GM18517 (cell line): ENCODE measurements around the gene SRPRA.
"Not testable (repeated sequence)": the region's sequence is repeated elsewhere in the genome, so short reads cannot be mapped to it uniquely, and the experiment has no call there.

Experiments used
- ATAC-seq: cut with Tn5 transposase; IDR thresholded peaks from one replicate; pipeline ENCODE4 v1.9.1; 2021; ENCODE audit warnings: mild to moderate bottlenecking, moderate library complexity; ENCODE audit not compliant: unreplicated experiment

Gene SRPRA, protein sequence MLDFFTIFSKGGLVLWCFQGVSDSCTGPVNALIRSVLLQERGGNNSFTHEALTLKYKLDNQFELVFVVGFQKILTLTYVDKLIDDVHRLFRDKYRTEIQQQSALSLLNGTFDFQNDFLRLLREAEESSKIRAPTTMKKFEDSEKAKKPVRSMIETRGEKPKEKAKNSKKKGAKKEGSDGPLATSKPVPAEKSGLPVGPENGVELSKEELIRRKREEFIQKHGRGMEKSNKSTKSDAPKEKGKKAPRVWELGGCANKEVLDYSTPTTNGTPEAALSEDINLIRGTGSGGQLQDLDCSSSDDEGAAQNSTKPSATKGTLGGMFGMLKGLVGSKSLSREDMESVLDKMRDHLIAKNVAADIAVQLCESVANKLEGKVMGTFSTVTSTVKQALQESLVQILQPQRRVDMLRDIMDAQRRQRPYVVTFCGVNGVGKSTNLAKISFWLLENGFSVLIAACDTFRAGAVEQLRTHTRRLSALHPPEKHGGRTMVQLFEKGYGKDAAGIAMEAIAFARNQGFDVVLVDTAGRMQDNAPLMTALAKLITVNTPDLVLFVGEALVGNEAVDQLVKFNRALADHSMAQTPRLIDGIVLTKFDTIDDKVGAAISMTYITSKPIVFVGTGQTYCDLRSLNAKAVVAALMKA

DNA sequence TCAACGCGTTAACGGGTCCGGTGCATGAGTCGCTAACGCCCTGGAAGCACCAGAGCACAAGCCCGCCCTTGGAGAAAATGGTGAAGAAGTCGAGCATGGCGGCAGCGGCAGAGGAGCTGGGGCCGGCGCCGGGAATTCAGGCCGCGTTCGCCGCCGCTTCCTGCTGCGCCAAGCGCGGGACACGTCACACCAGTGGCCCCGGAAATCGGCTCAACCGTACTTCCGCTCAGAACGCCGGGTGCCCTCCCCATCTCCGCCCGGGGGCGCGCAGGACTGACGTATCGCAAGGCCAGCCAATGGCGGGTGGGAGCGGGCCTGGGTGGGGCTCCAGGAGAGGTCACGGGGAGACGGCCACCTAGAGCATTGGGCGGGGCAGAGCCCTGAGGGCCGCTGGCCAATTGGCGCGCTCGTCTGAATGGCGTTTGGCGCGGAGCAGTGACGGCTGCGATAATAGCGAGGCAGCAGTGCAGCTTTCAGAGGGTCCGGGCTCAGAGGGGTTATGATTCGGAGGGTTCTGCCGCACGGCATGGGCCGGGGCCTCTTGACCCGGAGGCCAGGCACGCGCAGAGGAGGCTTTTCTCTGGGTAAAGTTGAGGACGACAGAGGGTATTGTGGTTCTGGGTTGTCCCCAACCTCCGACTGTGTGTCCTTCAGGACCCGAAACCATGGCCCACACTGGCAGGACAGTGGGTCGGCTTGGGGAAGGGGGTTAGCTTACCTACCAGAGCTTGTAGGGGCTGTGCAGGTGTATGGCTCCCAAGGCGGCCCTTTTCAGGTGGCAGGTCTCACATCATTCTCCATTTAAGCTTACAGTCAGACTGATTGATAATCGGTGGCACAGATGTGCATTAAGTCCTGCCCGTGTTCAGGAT lies at the start of gene SRPRA, which contains the start of gene FOXRED1:
Gene SRPRA (minus strand): TSS at position 188 of the 872 bp plus-strand sequence. CDS start 91 bp downstream, at position 97.
Gene FOXRED1 (plus strand): TSS at position 447 of the 872 bp plus-strand sequence. CDS start 53 bp downstream, at position 500.
- ATAC-seq: peak; percentile 95

DNA sequence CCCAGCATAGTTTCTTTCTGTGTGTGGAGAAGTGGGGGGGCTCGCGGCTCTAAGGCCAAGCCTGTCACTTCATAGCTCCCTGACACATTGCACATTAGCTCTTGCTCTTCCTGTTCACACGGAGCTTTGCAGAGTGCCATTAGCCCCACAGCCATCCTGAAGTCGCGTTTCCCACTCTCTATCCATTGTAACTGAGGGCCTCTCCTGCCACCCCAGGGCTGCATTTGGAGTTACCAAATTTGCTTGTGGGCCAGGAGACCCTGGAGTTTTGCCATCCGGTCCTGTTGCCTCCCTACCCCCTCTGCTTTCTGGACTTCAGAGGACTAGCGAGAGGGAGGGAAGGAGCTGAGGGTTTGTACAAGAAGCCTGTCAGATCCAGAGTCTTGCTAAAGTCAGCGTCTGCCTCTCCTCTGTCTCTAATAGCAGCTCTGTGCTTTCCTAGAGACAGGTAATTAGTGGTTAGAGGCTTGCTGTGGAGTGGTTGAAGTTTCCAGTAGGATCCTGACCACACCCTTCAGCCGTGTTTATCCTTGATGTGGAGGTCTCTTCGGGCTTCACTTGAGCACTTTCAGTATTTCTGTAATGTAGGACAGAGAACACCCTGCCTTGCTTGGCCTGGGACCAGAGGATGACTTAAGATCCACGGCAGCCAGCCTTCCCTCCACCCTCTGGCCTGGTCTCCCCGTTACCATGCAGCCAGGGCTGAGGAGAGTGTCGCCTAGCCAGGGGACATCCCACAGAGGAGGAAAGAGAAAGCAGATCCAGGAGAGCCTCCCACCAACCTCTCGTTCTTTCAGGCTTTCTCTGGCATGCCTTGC lies 49.3 kb upstream of the SRPRA start:
- ATAC-seq: no peak

DNA sequence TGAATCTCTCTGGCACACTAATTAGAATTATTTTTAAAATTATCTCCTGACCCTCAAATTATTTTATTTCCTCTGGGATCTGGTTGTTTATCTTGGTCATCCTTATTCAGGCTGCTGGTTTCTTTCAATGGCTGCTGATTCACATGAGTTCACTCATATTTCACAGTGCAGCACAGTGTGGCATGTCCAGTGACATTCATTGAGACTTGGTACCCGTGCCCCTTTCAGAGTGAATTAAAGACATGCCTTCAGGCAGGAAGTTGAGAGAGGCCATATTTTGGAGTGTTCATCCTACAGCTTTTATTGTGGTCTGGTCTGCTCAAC lies 48.7 kb upstream of the SRPRA start:
- ATAC-seq: no peak

DNA sequence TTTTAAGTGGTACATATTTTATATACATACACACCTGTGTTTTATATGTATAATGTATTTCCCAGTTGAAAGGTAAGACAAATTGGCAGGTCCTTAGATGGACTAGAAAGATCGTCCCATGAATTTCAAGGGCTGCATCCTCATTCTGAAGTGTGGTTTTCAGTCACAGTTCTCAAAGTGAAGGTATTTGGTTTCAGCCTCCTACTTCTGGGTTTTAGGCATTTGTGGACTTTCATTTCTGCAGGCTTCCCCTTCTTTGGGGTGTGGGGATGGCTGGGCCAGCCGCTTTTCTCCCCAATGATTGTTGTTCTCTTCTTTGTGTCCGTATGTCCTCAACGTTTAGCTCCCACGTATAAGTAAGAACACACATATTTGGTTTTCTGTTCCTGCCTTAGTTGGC lies 45.1 kb upstream of the SRPRA start:
- no peak for ATAC-seq

DNA sequence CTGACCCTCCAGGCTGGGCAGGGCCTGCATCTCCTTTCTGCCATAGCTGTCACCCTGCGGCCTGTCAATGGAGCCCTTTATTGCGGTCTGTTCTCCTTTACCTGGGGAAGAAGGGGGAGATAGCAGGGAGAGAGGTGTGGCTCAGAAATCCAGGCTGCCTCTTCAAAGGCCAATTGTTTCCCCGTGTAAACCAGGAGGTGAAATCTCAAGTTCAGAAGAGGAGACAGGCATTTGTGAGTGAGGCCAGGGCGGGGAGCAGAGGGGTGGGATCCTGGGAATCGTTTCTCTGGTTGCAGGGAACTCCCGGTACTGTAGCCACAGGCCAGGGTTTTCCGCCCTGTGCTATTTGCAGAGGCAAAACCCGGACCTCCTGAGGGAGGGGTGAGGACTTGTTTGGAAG lies 44.3 kb upstream of the SRPRA start:
- ATAC-seq: no peak

DNA sequence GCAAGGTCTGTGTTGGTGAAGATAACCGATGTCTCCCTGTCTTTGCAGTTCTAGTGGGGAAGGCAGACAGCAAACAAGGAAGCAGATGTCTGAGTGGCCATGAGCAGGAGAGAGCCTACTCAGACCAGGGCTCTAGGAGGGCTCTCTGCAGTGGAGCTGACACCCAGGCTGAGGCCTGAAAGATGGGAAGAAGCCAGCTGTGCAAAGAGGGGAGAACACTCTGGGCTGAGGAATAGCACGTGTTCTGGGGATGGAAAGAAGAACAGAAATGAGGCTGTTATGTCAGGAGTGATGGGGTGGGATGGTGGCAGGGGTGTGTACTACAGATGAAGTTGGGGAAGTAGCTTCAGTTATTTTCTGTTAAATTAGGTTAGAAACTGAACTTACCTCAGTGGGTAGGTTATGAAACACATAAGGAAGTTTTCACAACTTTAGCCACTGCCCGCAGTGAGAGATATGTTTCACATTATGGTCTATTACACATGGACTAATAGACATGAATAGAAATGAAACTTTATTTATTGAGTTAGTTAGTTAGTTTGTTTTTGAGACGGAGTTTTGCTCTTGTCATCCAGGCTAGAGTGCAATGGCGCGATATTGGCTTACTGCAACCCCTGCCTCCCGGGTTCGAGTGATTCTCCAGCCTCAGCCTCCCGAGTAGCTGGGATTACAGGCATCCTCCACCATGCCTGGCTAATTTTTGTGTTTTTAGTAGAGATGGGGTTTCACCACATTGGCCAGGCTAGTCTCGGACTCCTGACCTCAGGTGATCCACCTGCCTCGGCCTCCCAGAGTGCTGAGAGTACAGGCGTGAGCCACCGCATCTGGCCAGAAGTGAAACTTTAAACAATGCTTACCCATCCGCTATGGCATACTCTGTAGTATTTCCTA lies 43.0 kb upstream of the SRPRA start:
- peak; percentile 74 for ATAC-seq

DNA sequence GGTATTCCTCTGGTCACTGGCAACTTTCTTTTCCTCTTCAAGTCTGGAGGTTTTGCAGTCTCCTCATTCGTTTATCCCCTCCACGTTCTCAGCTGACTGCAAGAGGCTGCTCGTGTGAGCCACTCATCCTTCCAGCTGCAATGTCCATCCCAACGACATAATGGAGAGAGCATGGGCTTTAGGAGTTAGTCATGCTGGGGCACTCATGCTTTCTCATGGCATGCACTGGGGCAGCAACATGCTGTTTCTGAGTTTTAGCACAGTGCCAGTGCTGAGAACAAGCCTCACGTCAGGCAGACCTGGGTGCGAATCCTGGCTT lies 42.3 kb upstream of the SRPRA start:
- no peak for ATAC-seq

DNA sequence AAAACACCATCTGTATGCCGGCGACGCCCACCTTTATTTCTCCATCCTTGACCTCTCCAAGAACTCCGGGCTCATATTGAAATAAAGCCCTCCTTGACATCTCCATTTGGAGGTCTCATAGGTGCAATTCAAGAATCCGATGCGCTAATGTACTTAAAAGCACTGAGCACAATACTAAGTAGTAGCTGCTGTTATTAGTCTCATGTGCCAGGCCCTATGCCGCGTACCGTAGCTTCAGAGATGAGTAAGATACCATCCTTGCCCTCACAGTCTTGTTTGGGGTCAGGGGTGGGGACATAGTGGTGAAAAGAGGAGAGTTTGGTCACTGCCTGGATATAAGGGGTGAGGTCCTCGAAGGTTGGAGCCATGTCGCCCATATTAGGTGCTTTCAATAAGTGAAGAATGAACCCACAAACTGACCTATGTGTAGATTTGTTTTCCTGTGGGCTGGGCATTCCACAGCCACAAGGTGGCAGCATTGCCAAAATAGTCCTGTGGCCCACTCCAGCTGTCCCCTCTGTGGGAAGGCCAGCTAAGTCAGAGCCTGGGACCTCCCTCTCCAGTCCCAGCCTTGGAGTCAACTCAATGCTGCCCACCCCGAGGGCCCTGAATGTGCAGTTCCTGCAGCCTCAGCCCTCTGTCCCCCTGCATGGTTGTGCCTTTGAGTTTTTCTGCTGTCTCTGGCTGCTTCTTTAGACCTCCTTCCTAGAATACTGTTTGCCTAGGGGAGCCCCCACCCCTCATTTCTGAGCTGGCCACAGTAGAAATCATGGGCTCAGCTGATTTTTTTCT lies 41.7 kb upstream of the SRPRA start:
- peak; percentile 41 for ATAC-seq

DNA sequence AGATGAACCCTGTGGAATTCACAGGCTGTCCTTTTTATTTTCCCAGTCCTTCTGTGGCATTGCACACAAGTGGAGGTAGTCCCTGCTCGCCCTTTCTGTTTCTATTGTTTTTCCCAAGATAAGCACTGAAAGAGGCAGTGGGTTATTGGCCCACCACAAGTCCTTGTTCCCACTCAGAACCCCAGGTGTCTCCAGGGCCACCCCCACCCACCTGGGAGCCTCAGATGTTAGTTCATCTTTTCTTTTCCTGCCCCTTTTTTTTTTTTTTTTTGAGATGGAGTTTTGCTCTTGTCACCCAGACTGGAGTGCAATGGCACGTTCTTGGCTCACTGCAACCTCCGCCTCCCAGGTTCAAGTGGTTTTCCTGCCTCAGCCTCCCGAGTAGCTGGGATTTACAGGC lies 40.1 kb upstream of the SRPRA start:
- not testable (repeated sequence) for ATAC-seq

DNA sequence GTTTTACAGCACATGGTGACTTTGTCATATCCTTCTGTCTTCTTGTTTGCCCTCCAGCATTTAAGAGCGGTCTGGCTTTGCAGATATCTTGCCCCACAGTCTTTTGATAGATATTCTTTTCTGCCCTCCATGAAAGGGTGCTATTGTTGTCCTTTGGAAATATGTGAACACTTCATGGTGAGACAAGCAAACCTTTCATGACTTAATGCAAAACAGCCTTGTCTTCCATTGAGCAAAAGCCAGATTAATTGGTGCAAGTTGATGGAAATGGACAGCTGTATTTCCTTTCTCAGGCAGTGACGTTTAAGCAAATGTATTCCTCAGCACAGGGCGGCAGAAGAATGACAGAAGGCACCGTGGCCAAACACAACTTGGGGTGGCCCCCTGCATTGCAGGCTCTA lies 39.6 kb upstream of the SRPRA start:
- ATAC-seq: no peak

DNA sequence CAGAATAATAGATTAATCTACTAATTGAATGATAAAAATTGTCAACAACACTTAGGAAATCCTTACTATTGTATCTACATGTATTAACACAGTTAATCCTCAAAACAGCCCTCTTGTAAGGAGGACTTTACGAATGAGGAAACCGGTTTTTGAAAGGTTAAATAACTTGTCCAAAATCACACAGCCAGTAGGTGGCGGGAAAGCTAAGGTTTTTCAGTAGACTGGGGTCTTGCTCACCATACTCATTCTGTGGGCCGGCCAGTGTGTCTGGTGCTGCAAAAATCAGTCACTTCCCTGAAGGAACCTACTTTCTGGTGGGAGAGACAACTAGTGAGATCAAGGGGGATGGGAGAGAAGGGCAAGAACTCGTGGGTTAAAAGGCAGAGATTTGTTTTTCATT lies 39.0 kb upstream of the SRPRA start:
- no peak for ATAC-seq

DNA sequence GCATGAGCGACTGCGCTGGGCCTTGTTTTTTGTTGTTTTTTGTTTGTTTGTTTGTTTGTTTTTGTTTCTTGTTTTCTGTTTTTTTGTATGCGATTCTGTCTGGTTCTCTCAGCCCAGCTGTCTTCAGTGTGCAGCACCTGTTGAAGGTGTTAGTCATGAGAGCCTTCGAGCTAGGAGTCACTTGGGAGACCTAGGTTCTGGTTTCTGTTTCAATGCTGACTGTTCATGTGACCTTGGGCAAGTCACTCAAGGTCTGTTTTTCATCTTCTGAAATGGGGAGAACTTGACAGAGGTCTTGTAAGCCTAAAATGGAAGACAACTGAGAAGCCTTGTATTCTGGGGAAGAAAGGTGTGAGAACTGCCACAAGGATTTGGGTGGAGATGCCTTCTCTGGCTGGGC lies 37.0 kb upstream of the SRPRA start:
- ATAC-seq: peak; percentile 70

DNA sequence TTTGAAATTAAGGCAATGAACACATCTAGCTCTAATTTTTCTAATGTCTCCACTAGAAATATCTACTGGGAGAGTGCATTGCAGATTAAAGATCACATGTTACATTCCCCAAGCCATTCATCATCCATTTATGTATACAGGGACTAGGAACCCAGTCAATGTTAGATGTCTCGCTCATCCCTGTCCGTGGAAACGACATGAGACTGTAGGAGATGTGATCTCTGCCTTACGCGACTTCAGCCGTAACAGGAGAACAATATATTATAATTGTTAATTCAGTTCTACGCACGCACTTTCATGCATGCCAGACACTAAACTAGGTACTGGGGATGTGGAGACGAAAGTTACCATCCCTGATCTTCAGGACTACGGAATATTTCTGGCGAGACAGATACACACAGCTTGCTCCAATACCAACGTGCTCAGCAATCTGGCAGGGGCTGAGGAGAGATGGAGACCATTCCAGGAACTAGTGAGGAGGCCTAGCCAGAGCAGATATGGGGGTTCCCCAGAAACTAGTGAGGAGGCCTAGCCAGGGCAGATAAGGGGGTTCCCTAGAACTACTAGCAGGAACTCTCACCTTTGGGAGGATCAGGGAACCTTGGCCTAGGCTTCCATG lies 35.9 kb upstream of the SRPRA start:
- no peak for ATAC-seq

DNA sequence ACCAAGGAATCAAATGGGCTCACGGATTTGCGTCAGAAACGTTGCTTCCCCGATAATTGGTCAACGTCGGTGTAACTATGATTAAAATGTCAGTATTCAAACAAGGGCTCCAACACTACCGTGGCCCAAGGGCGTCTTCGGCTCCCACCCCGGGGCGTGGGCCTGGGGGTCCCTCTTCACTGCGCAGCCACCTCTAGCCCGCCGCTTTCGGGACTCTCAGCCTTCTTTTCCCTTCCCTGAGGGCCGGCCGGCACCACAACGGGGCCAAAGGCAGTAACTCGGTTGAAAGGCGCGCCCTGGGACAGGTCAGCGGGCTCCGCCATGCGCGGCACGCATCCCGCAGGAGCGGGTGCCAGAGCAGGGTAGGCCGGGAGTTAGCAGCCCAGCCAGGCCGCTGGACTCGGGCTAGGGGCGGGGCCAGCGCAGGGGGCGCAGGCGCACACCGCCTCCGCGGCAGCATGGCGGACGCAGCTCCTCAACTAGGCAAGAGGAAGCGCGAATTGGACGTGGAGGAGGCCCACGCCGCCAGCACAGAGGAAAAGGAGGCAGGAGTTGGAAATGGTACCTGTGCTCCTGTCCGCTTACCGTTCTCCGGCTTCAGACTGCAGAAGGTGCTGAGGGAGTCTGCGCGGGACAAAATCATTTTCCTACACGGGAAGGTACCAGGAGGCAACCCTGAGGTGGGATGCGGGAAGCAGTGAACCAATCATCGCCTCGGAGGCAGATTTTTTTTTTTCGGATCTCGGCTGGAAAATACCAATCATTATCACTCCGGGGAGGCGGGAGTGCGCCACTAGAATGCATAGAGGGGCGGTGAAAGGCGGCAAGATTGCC lies 35.1 kb upstream of the SRPRA start, which contains the start of gene DCPS:
Gene DCPS (plus strand): TSS at position 438 of the 834 bp plus-strand sequence. CDS start 21 bp downstream, at position 459.
- ATAC-seq: peak; percentile 87

DNA sequence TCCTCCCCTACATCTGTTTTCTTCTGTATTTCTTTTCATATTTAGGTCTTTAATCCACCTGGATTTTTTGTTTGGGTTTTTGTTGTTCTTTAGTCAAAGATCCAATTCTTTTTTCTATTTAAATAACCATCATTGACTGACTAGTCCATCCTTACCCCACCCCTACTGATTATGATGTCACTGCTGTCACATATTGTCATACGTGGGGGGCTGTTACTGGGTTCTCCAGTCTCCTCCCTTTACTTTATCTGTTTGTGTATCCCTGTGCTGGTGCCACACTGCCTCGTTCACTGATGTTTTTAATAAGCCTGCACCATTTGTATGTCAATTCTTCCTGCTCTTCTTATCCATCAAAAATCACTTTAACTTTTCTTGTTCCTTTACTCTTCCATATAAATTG lies 28.3 kb upstream of the SRPRA start:
- ATAC-seq: no peak

DNA sequence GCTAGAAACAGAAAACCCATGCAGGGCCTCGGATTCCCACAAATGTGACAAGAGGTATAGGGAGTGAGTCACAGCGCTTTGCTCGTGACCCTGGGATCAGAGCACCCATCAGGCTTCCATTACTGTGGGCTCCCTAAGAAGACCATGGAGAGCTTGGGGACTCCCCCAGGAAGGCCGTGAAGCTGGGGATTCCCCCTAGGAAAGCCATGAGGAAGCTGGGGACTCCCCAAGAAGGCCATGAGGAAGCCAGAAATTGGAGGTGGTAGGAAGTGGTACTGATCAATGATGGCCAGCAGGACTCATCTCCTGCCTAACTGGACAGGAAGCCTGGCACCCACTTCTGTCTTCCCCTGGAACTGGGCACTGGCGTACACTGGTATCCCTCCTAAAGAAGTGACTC lies 25.0 kb upstream of the SRPRA start:
- no peak for ATAC-seq

DNA sequence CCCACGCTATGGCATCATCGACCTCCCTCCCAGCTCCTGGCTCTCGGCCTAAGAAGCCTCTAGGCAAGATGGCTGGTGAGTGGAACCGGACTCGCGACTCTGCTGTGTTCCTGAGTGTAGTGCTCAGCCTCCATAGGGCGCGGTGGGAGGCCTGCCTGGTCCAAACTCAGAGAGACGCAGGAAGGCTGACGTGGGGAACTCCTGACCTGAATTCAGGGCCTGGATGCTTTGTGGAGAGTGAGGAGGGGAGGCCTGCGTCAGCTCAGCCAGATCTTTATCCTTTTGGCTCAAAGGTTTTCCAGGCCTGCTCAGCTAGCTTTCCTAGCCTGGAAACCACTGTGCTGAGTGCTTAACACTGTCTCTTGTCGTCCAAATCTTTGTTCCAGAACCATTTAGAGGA lies 22.2 kb upstream of the SRPRA start:
- ATAC-seq: no peak

DNA sequence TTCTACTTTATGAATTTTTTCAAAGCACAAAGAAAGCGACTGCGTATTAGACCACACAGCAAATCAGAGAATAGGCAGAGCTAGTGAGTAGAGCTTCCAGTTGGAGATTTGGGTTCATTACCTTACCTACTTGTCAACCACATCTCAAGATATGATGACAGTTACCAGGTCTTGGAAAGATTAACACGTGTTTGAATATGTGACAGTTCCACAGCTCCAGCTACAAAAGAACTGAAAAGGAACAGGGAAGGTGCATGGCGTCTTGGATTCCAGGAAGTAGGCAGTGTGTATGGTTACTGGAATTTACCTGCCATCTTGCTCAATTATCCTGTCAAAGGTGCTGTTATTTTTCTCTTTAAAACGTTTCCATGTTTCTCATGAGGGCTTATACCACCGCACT lies 19.5 kb upstream of the SRPRA start:
- no peak for ATAC-seq
